GM19240 (cell line): Measurements from ENCODE around the gene NSUN6.
A peak's percentile ranks its signal among the peaks of the same experiment; 100 is the strongest.

Experiments
- DNase-seq: peaks from one replicate; pipeline ENCODE4 v3.0.0; 2011; ENCODE audit warnings: low spot score; ENCODE audit not compliant: insufficient read length

NSUN6 gene

GRCh38 chr10:18651324-18652007, at the start of gene NSUN6:
TSS of gene NSUN6 (minus strand) at chr10:18651587. CDS start at chr10:18651203, 384 bp downstream.
- DNase-seq = peak; percentile 43

GRCh38 chr10:18699849-18700840, 48.8 kb upstream of the NSUN6 start:
- DNase-seq = no peak

- no peak for DNase-seq
Measured at GRCh38 chr10:18690541-18690940, 39.2 kb upstream of the NSUN6 start.

GRCh38 chr10:18689498-18689897, 38.1 kb upstream of the NSUN6 start:
- DNase-seq = no peak

GRCh38 chr10:18687706-18688105, 36.3 kb upstream of the NSUN6 start:
- no peak for DNase-seq

GRCh38 chr10:18687195-18687594, 35.8 kb upstream of the NSUN6 start:
- DNase-seq = no peak

GRCh38 chr10:18685555-18685954, 34.2 kb upstream of the NSUN6 start:
- DNase-seq = no peak

GRCh38 chr10:18684953-18685352, 33.6 kb upstream of the NSUN6 start:
- no peak for DNase-seq

GRCh38 chr10:18684416-18684815, 33.0 kb upstream of the NSUN6 start:
- no peak for DNase-seq

- no peak for DNase-seq
Measured at GRCh38 chr10:18683427-18683826, 32.0 kb upstream of the NSUN6 start.

- DNase-seq = no peak
Measured at GRCh38 chr10:18681971-18682411, 30.6 kb upstream of the NSUN6 start.

GRCh38 chr10:18681366-18681765, 30.0 kb upstream of the NSUN6 start:
- no peak for DNase-seq

GRCh38 chr10:18680754-18681153, 29.4 kb upstream of the NSUN6 start:
- DNase-seq = no peak

GRCh38 chr10:18675086-18675801, 23.9 kb upstream of the NSUN6 start:
- no peak for DNase-seq

GRCh38 chr10:18668026-18668425, 16.6 kb upstream of the NSUN6 start:
- DNase-seq = no peak

- DNase-seq = no peak
Measured at GRCh38 chr10:18666810-18667209, 15.4 kb upstream of the NSUN6 start.

GRCh38 chr10:18665815-18666558, 14.6 kb upstream of the NSUN6 start:
- DNase-seq = no peak

- no peak for DNase-seq
Measured at GRCh38 chr10:18664841-18665478, 13.6 kb upstream of the NSUN6 start.

GRCh38 chr10:18660816-18661431, 9.5 kb upstream of the NSUN6 start:
- DNase-seq = no peak
